Esophagus muscularis mucosa (tissue), 4 donors: ENCODE results near the gene CAP2. TPM values are rescaled to one million over a fixed set of nuclear protein-coding genes. Genes with fewer than 3 reads are reported as not detected.
"Not testable (repeated sequence)": the region's sequence is repeated elsewhere in the genome, so short reads cannot be mapped to it uniquely, and the experiment has no call there.

Experiments used
- DNase-seq: peaks from one replicate; pipeline ENCODE4 v3.0.0-alpha.2; 2017; ENCODE audit errors: extremely low spot score
- H3K27ac ChIP-seq, 4 donors: fragments of 200-600 bp; sonication (generic); replicated peaks in 1 of 4; 1 replicate in 3 of 4; 2 replicates in 1 of 4; pipeline ENCODE4 v1.5.1; 2016 to 2019; ENCODE audit warnings: mild to moderate bottlenecking in 1 of 4
- H3K27me3 ChIP-seq, 4 donors: fragments of 200-600 bp; sonication (generic); one replicate each; pipeline versions ENCODE4 v1.5.1 to v1.6.0; 2016 to 2019
- H3K36me3 ChIP-seq, 4 donors: fragments of 200-600 bp; sonication (generic); one replicate each; pipeline ENCODE4 v1.5.1; 2016 to 2019
- H3K4me1 ChIP-seq, 4 donors: fragments of 200-600 bp; sonication (generic); one replicate each; pipeline ENCODE4 v1.5.1; 2016 to 2019
- H3K4me3 ChIP-seq, 4 donors: fragments of 200-600 bp; sonication (generic); 1 replicate in 2 of 4; 2 replicates in 2 of 4; pipeline ENCODE4 v1.5.1; 2016 to 2019; ENCODE audit warnings: mild to moderate bottlenecking in 4 of 4, moderate library complexity in 1 of 4
- H3K9me3 ChIP-seq, 4 donors: fragments of 200-600 bp; sonication (generic); 1 replicate in 3 of 4; 2 replicates in 1 of 4; pipeline ENCODE4 v1.5.1; 2016 to 2019
- EP300 ChIP-seq: sonication (generic); formaldehyde crosslinking; IDR thresholded peaks from one replicate; pipeline ENCODE4 v1.6.1; 2017; ENCODE audit warnings: antibody characterized with exemption
- POLR2A ChIP-seq: fragments of 450-650 bp; IDR thresholded peaks from one replicate; pipeline ENCODE4 v1.6.1; 2017; ENCODE audit warnings: antibody characterized with exemption, moderate library complexity, mild to moderate bottlenecking, low read depth
- POLR2AphosphoS5 ChIP-seq, 2 donors: sonication (generic); formaldehyde crosslinking; IDR thresholded peaks; one replicate each; pipeline ENCODE4 v1.6.1; 2017; ENCODE audit warnings: antibody characterized with exemption in 2 of 2
- WGBS: methylation state at CpG from one replicate; pipeline ENCODE4 v1.1.5; 2018; 5-methylcytosine and 5-hydroxymethylcytosine counted together
- intact Hi-C: fragments of 100-400 bp; cut with DNase I; formaldehyde crosslinking; loops from one replicate; pipeline ENCODE4 v1.15.1; 2023
- total RNA-seq, 4 donors: library from RNA; depleted of rRNA; stranded (reverse); fragments of >200 nt; gene quantifications; one replicate each; pipeline versions ENCODE4 v1.1.0 to v1.2.1, GENCODE V29; 2016
- TF ChIP-seq, protein P1 (sequence below), 3 experiments: fragments of 200-600 bp in 2 of 3; fragments of 450-650 bp in 1 of 3; sonication (generic) in 2 of 3; IDR thresholded peaks; one replicate each; pipeline ENCODE4 v1.5.1; 2017 to 2019; ENCODE audit warnings: antibody characterized with exemption in 3 of 3, mild to moderate bottlenecking in 2 of 3, moderate library complexity in 1 of 3

The CAP2 gene
- total RNA-seq, 4 donors from 2014 or later: 38.3 to 55.6 (median 55.1) TPM

DNA sequence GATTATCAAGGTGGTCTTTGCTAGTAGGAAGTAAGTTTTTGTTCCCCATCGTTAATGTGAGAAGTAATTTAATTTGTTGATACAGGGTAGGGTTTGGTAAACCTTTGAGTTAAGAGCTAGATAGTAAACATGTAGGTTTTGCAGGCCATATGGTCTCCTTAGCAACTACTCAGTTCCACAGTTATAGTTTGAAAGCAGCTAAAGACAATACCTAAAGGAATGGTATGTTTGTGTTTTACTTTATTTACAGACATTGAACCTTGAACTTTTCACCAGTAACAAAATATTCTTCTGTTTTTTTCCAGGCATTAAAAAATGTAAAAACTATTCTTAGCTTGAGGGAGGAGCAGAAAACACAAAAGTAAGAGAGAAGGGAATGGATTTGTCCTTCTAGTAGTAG is 1.7 kb downstream of the CAP2 start:
- TF ChIP-seq, protein P1, sequence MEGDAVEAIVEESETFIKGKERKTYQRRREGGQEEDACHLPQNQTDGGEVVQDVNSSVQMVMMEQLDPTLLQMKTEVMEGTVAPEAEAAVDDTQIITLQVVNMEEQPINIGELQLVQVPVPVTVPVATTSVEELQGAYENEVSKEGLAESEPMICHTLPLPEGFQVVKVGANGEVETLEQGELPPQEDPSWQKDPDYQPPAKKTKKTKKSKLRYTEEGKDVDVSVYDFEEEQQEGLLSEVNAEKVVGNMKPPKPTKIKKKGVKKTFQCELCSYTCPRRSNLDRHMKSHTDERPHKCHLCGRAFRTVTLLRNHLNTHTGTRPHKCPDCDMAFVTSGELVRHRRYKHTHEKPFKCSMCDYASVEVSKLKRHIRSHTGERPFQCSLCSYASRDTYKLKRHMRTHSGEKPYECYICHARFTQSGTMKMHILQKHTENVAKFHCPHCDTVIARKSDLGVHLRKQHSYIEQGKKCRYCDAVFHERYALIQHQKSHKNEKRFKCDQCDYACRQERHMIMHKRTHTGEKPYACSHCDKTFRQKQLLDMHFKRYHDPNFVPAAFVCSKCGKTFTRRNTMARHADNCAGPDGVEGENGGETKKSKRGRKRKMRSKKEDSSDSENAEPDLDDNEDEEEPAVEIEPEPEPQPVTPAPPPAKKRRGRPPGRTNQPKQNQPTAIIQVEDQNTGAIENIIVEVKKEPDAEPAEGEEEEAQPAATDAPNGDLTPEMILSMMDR (IDR thresholded peaks at IDR 0.05): no peak
- TF ChIP-seq POLR2AphosphoS5 (IDR thresholded peaks at IDR 0.05): no peak
- no peak for TF ChIP-seq POLR2A
- no peak for TF ChIP-seq EP300
- H3K27ac ChIP-seq: peak overlapping the region; percentile 92 to 96 (median 94)
- H3K4me3 ChIP-seq: peak overlapping the region in 3 of 4 donors; percentile 80 to 98 (median 91)
- H3K9me3 ChIP-seq: no peaks in the 10 kb centered on the region
- DNase-seq: no peak
- no peaks in the 10 kb centered on the region for H3K36me3 ChIP-seq
- 78% methylated on average over 1 of the region's 1 CpG for WGBS
- intact Hi-C loops: no loop called here
- no peaks in the 10 kb centered on the region for H3K27me3 ChIP-seq
- peaks cover 0 to 54% (median 36%) of the 10 kb centered on the region in 4 donors for H3K4me1 ChIP-seq

DNA sequence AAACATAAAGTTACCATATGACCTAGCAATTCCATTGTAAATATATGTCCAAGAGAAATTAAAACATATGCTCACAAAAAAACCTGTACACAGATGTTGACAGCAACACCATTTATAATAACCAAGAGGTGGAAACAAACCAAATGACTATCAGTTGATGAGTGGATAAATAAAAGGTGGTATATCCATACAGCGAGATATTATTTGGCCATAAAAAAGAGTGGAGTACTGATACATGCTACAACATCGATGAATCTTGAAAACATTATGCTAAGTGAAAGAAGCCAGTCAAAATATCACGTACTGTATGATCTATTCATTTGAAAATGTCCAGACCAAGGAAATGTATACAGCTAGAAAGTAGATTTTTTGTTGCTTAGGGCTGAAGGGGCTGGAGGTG is 2.9 kb downstream of the CAP2 start:
- H3K4me1 ChIP-seq: peaks cover 0 to 54% (median 36%) of the 10 kb centered on the region in 4 donors
- no peak overlapping the region for H3K27ac ChIP-seq
- no peak for TF ChIP-seq POLR2A
- no peak for TF ChIP-seq EP300
- TF ChIP-seq, protein P1 (IDR thresholded peaks at IDR 0.05): no peak
- no peak for TF ChIP-seq POLR2AphosphoS5 (IDR thresholded peaks at IDR 0.05)
- intact Hi-C loops: no loop called here
- H3K27me3 ChIP-seq: no peaks in the 10 kb centered on the region
- WGBS: 95% methylated on average over 3 of the region's 3 CpGs
- DNase-seq: no peak
- H3K36me3 ChIP-seq: no peaks in the 10 kb centered on the region
- no peak overlapping the region for H3K4me3 ChIP-seq
- no peaks in the 10 kb centered on the region for H3K9me3 ChIP-seq

DNA sequence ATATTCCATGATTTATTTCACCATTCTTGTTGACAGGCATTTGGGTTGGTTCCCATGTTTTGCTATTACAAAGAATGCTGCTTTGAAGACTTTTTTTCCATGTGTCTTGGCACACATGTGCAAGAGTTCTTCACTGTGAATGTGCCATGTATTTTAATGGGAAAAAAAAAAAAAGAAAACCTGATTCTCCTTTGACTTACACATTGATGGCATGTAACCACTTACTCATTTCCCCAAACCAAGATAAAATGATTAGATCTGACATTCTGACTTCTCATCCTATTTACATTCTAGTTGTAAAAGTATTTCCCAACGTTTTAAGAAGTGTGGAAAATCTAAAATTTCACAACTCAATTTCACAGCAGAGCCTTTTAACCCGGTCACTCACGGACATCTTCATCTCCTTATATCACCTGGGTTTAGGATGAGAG is 4.4 kb downstream of the CAP2 start:
- intact Hi-C loops: no loop called here
- peak in 1 of 2 donors; percentile 25 for TF ChIP-seq POLR2AphosphoS5 (IDR thresholded peaks at IDR 0.05)
- no peak for TF ChIP-seq POLR2A
- no peak for TF ChIP-seq EP300
- Histone ChIP-seq H3K9me3 (no peaks in the 10 kb centered on the region), H3K4me1 (peaks cover 0 to 50% (median 34%) of the 10 kb centered on the region in 4 donors), H3K36me3 (no peaks in the 10 kb centered on the region), H3K4me3 (no peak overlapping the region), H3K27ac (no peak overlapping the region), H3K27me3 (no peaks in the 10 kb centered on the region)
- 70% methylated on average over 3 of the region's 3 CpGs for WGBS
- DNase-seq: no peak

DNA sequence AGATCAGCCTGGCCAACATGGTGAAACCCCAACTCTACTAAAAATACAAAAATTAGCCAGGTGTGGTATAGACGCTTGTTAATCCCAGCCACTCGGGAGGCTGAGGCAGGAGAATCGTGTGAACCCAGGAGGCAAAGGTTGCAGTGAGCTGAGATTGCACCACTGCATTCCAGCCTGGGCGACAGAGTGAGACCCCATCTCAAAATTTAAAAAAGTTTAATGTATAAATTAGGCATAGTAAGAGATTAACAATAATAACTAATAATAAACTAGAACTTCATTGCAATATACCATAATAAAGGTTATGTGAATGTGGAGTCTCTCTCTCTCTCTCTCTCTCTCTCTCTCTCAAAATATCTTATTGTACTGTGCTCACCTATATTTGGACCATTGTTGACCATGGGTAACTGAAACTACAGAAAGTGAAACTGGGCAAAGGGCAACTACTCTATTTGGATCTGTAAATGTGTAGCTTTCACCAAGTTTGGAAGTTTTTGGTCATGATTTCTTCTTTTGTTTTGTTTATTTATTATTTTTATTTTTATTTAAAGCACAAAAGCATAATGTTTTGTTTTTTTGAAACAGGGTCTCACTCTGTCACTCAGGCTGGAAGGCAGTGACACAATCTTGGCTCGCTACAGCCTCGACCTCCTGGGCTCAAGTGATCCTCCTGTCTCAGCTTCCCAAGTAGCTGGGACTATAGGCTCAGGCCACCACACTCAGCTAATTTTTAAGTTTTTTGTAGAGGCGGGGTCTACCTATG is 12.0 kb downstream of the CAP2 start:
- peak; percentile 50 for DNase-seq
- Histone ChIP-seq H3K27ac (peak overlapping the region in 3 of 4 donors; percentile 32 to 46 (median 36)), H3K4me1 (peaks cover 0 to 28% (median 18%) of the 10 kb centered on the region in 4 donors)
- intact Hi-C loops, H3K27me3 ChIP-seq, H3K9me3 ChIP-seq, H3K36me3 ChIP-seq, H3K4me3 ChIP-seq: not testable (repeated sequence)
- 85% methylated on average over 7 of the region's 7 CpGs for WGBS

DNA sequence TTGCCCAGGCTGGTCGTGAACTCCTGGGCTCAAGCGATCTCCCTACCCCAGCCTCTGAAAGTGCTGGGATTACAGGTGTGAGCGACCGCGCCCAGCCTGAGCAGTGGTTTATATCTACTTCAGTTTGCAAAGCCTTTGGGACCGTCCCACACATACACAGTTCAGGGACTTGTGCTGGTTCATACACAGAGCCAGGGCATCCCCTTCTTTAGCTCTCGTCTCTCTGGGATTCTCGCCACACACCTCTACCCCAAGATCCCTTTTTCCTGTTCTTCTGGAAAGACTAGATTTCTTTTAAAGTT is 12.5 kb downstream of the CAP2 start:
- no peak for TF ChIP-seq POLR2AphosphoS5 (IDR thresholded peaks at IDR 0.05)
- no peak for TF ChIP-seq POLR2A
- TF ChIP-seq EP300: no peak
- TF ChIP-seq, protein P1 (IDR thresholded peaks at IDR 0.05): no peak
- Histone ChIP-seq H3K4me3 (no peak overlapping the region), H3K36me3 (no peaks in the 10 kb centered on the region), H3K9me3 (no peaks in the 10 kb centered on the region), H3K27ac (peak overlapping the region in 3 of 4 donors; percentile 32 to 46 (median 36)), H3K27me3 (no peaks in the 10 kb centered on the region), H3K4me1 (peaks cover 0 to 28% (median 18%) of the 10 kb centered on the region in 4 donors)
- DNase-seq: no peak
- intact Hi-C loops: no loop called here
- WGBS: 94% methylated on average over 8 of the region's 8 CpGs
